Endothelial cell of umbilical vein (primary cell): ENCODE data around the gene LLGL2.

Experiments used
- EZH2 ChIP-seq: IDR thresholded peaks from 2 replicates; pipeline ENCODE4 v1.6.1; 2012; ENCODE audit warnings: borderline replicate concordance, low read depth, mild to moderate bottlenecking, moderate library complexity, low read length, inconsistent platforms; ENCODE audit not compliant: severe bottlenecking
- FOS ChIP-seq: IDR thresholded peaks from 2 replicates; pipeline ENCODE4 v1.6.1; 2011; ENCODE audit warnings: mild to moderate bottlenecking, low read length, moderate library complexity, borderline replicate concordance; ENCODE audit not compliant: insufficient read depth
- JUN ChIP-seq: IDR thresholded peaks from 2 replicates; pipeline ENCODE4 v1.6.1; 2011; ENCODE audit warnings: borderline replicate concordance, low read depth; ENCODE audit not compliant: insufficient read length, insufficient read depth
- MYC ChIP-seq: IDR thresholded peaks from one replicate; pipeline ENCODE4 v1.6.1; 2011; ENCODE audit warnings: mild to moderate bottlenecking, low read depth, low read length
- POLR2A ChIP-seq: IDR thresholded peaks from 2 replicates; pipeline ENCODE4 v1.6.1; 2012; ENCODE audit warnings: low read depth, mild to moderate bottlenecking, control low read depth, low read length
- POLR2AphosphoS5 ChIP-seq: IDR thresholded peaks from 2 replicates; pipeline ENCODE4 v1.6.1; 2012; ENCODE audit warnings: low read depth, mild to moderate bottlenecking, control low read depth, low read length, moderate library complexity; ENCODE audit not compliant: insufficient read depth
- TF ChIP-seq, protein P1 (sequence below), 2 donors: IDR thresholded peaks; 1 replicate in 1 of 2; 2 replicates in 1 of 2; pipeline ENCODE4 v1.5.1; 2011; ENCODE audit warnings: low read length in 2 of 2, mild to moderate bottlenecking in 2 of 2, moderate library complexity in 2 of 2, control low read depth in 1 of 2, inconsistent platforms in 1 of 2, low read depth in 1 of 2; ENCODE audit not compliant: insufficient read depth in 1 of 2; ENCODE audit errors: extremely low read depth in 1 of 2
- TF ChIP-seq, protein P2 (sequence below): IDR thresholded peaks from 2 replicates; pipeline ENCODE4 v1.6.1; 2011; ENCODE audit not compliant: insufficient read depth, insufficient read length

GRCh38 chr17:75573540-75573957 lies 48.1 kb downstream of the LLGL2 start:
- TF ChIP-seq, protein P1, sequence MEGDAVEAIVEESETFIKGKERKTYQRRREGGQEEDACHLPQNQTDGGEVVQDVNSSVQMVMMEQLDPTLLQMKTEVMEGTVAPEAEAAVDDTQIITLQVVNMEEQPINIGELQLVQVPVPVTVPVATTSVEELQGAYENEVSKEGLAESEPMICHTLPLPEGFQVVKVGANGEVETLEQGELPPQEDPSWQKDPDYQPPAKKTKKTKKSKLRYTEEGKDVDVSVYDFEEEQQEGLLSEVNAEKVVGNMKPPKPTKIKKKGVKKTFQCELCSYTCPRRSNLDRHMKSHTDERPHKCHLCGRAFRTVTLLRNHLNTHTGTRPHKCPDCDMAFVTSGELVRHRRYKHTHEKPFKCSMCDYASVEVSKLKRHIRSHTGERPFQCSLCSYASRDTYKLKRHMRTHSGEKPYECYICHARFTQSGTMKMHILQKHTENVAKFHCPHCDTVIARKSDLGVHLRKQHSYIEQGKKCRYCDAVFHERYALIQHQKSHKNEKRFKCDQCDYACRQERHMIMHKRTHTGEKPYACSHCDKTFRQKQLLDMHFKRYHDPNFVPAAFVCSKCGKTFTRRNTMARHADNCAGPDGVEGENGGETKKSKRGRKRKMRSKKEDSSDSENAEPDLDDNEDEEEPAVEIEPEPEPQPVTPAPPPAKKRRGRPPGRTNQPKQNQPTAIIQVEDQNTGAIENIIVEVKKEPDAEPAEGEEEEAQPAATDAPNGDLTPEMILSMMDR (IDR thresholded peaks at IDR 0.05; ENCODE audit: extremely low read depth in 1 of 2, insufficient read depth in 1 of 2, low read depth in 1 of 2, low read length in 2 of 2) = no peak
- TF ChIP-seq POLR2A (no peak), POLR2AphosphoS5 (no peak), EZH2 (no peak), FOS (no peak), JUN (no peak), MYC (no peak)
- TF ChIP-seq, protein P2, sequence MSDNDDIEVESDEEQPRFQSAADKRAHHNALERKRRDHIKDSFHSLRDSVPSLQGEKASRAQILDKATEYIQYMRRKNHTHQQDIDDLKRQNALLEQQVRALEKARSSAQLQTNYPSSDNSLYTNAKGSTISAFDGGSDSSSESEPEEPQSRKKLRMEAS = no peak
